ENCODE data around the gene KIRREL1. TPM values are rescaled to one million over a fixed set of nuclear protein-coding genes. Genes with fewer than 3 reads are reported as not detected.

KIRREL1 gene
- total RNA-seq, 1 experiment from 2014 or later: 30.7 TPM

GRCh38 chr1:158112994-158113758 lies 119.7 kb downstream of the KIRREL1 start:
- Histone ChIP-seq H3K27ac (no peak overlapping the region), H3K79me2 (ENCODE audit: low read depth) (no peaks in the 10 kb centered on the region), H3K36me3 (ENCODE audit: low read depth) (no peaks in the 10 kb centered on the region), H3F3A (ENCODE audit: insufficient read depth, low read depth) (no peaks in the 10 kb centered on the region), H3K4me2 (no peak overlapping the region), H2AFZ (no peak overlapping the region), H4K20me1 (ENCODE audit: insufficient read depth) (no peaks in the 10 kb centered on the region), H3K4me3 (no peak overlapping the region), H3K9me3 (ENCODE audit: insufficient read depth, low read depth) (peaks cover 5% of the 10 kb centered on the region; the same call in 1 of the 2 replicates), H3K27me3 (ENCODE audit: insufficient read depth, low read depth) (peaks cover 63% of the 10 kb centered on the region), H3K4me1 (replicated peaks; ENCODE audit: insufficient read depth) (no peaks in the 10 kb centered on the region), H3K9me2 (ENCODE audit: insufficient read depth) (no peaks in the 10 kb centered on the region)
- no TSS peak for BruUV-seq (replicated peaks)
- intact Hi-C loops (cut with micrococcal nuclease; ENCODE audit: unreplicated experiment): no loop called here
- DNase-seq: no peak
- TF ChIP-seq CTCF (conservative IDR thresholded peaks at IDR 0.05): no peak
- no peak for TF ChIP-seq EZH2 (IDR thresholded peaks at IDR 0.05; ENCODE audit: low read depth)
- CTCF ChIA-PET: interaction anchor here (0.6 to 1.5 kb wide), 2 partner anchors 121 to 1004 kb away, joined by 4 to 7 read pairs; no protein-coding TSS in a partner anchor
- POLR2A ChIA-PET (ENCODE audit: unreplicated experiment): no interaction called here

- TF ChIP-seq CTCF (conservative IDR thresholded peaks at IDR 0.05) (no peak), EZH2 (IDR thresholded peaks at IDR 0.05; ENCODE audit: low read depth) (no peak)
- H3K4me3 ChIP-seq: no peak overlapping the region
- H3K79me2 ChIP-seq (ENCODE audit: low read depth): no peaks in the 10 kb centered on the region
- H3K4me2 ChIP-seq: no peak overlapping the region
- H3K27ac ChIP-seq: no peak overlapping the region
- H2AFZ ChIP-seq: no peak overlapping the region
- peaks cover 69% of the 10 kb centered on the region for H3K27me3 ChIP-seq (ENCODE audit: insufficient read depth, low read depth)
- ChIA-PET CTCF (no interaction called here), POLR2A (ENCODE audit: unreplicated experiment) (no interaction called here)
- H3K9me3 ChIP-seq (ENCODE audit: insufficient read depth, low read depth): peaks cover 5% of the 10 kb centered on the region; the same call in 1 of the 2 replicates
- H3K36me3 ChIP-seq (ENCODE audit: low read depth): no peaks in the 10 kb centered on the region
- H4K20me1 ChIP-seq (ENCODE audit: insufficient read depth): no peaks in the 10 kb centered on the region
- DNase-seq: no peak
- no peaks in the 10 kb centered on the region for H3F3A ChIP-seq (ENCODE audit: insufficient read depth, low read depth)
- no peaks in the 10 kb centered on the region for H3K9me2 ChIP-seq (ENCODE audit: insufficient read depth)
- BruUV-seq (replicated peaks): no TSS peak
- H3K4me1 ChIP-seq (replicated peaks; ENCODE audit: insufficient read depth): no peaks in the 10 kb centered on the region
- intact Hi-C loops (cut with micrococcal nuclease; ENCODE audit: unreplicated experiment): no loop called here
Observed at GRCh38 chr1:158113759-158114127, 120.3 kb downstream of the KIRREL1 start.

GRCh38 chr1:158115126-158115525 lies 121.7 kb downstream of the KIRREL1 start:
- no peak for DNase-seq
- BruUV-seq (replicated peaks): no TSS peak
- Histone ChIP-seq H3K9me2 (ENCODE audit: insufficient read depth) (no peaks in the 10 kb centered on the region), H3K4me2 (no peak overlapping the region), H2AFZ (no peak overlapping the region), H3K4me1 (replicated peaks; ENCODE audit: insufficient read depth) (no peaks in the 10 kb centered on the region), H3F3A (ENCODE audit: insufficient read depth, low read depth) (no peaks in the 10 kb centered on the region), H4K20me1 (ENCODE audit: insufficient read depth) (no peaks in the 10 kb centered on the region), H3K27ac (no peak overlapping the region), H3K36me3 (ENCODE audit: low read depth) (no peaks in the 10 kb centered on the region), H3K4me3 (no peak overlapping the region), H3K27me3 (ENCODE audit: insufficient read depth, low read depth) (peaks cover 75% of the 10 kb centered on the region), H3K79me2 (ENCODE audit: low read depth) (no peaks in the 10 kb centered on the region), H3K9me3 (ENCODE audit: insufficient read depth, low read depth) (no peaks in the 10 kb centered on the region)
- POLR2A ChIA-PET (ENCODE audit: unreplicated experiment): no interaction called here
- intact Hi-C loops (cut with micrococcal nuclease; ENCODE audit: unreplicated experiment): no loop called here
- no peak for TF ChIP-seq EZH2 (IDR thresholded peaks at IDR 0.05; ENCODE audit: low read depth)
- TF ChIP-seq CTCF (conservative IDR thresholded peaks at IDR 0.05): no peak
- CTCF ChIA-PET: no interaction called here

Data from PC-9 (cell line).